ENCODE measurements around the gene GPC6.

The GPC6 gene

DNA sequence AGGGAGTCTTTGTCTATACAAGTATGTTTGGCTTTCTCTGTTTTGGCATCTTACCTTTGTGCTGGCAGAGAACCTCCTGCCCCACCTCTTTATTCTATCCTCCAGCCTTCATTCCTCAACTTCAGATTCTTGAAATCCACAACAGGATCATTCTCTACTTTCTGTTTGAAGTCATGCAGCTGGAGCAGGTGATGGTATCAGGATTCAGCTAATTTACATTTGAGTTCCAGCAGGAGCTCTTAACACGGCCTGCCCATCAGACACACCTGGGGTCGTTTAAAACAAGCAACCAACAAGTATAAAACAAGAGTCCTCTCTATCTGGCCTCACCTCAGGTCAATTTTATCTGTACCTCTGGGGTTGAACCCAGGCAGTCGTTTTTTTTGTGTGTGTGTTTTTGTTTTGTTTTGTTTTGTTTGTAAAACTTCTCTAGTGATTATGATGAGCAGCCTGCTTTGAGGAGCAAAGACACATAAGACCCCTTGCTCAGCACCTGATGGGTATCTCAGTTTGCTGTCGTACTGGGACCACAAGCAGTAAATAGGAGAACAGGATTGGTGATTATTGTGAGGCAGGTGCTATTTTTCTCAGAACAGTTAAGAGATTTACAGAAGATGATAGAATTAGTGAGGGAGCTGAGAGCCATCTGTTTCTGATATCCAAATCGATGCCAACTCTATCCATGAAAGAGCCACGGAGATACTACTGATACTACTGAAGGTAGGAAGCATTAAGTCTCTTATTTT, 78.4 kb downstream of the GPC6 start:
- no peaks in the 10 kb centered on the region for H3K36me3 ChIP-seq (ENCODE audit: control insufficient read depth in 1 of 2, insufficient read depth in 2 of 2, low read depth in 1 of 2, low read length in 2 of 2)
- H2BK12ac ChIP-seq (ENCODE audit: low read length in 2 of 2), result no peak overlapping the region
- no peak overlapping the region for H3K4me3 ChIP-seq (ENCODE audit: insufficient read depth in 1 of 2, low read depth in 1 of 2, low read length in 2 of 2)
- H4K8ac ChIP-seq (ENCODE audit: low read length), result no peak overlapping the region
- no peak overlapping the region for H2BK15ac ChIP-seq (ENCODE audit: low read depth, poor library complexity, severe bottlenecking)
- H2AFZ ChIP-seq (ENCODE audit: low read depth, low read length), result no peak overlapping the region
- no peak overlapping the region for H3K14ac ChIP-seq (ENCODE audit: low read length in 2 of 2)
- H3K4ac ChIP-seq (ENCODE audit: low read depth in 1 of 2, low read length in 2 of 2), result no peak overlapping the region
- H3K4me2 ChIP-seq (ENCODE audit: low read length, poor library complexity, severe bottlenecking), result no peak overlapping the region
- H3K23ac ChIP-seq (ENCODE audit: low read length in 2 of 2), result no peak overlapping the region
- peaks cover 5% of the 10 kb centered on the region for H3K79me1 ChIP-seq (replicated peaks; ENCODE audit: low read length, poor library complexity, severe bottlenecking)
- H2BK120ac ChIP-seq (ENCODE audit: low read depth, low read length), result no peak overlapping the region
- no peaks in the 10 kb centered on the region for H3K4me1 ChIP-seq (ENCODE audit: control insufficient read depth, insufficient read depth, low read depth, low read length)
- no peak overlapping the region for H2BK5ac ChIP-seq (ENCODE audit: low read depth, low read length, poor library complexity, severe bottlenecking)
- no peak overlapping the region for H3K9ac ChIP-seq (ENCODE audit: low read length)
- WGBS, result 70% methylated on average over 3 of the region's 6 CpGs
- H2AK5ac ChIP-seq (ENCODE audit: low read length, severe bottlenecking), result no peak overlapping the region
- no peaks in the 10 kb centered on the region for H3K27me3 ChIP-seq (ENCODE audit: control insufficient read depth in 1 of 2, insufficient read depth in 1 of 2, low read length in 2 of 2)
- DNase-seq, result no peak
- no peak overlapping the region for H3K18ac ChIP-seq (ENCODE audit: low read depth in 1 of 2, low read length in 2 of 2)
- H4K91ac ChIP-seq (ENCODE audit: low read length), result no peak overlapping the region
- no peak overlapping the region for H3K27ac ChIP-seq (ENCODE audit: low read length, poor library complexity, severe bottlenecking)
- H3K9me3 ChIP-seq (ENCODE audit: control insufficient read depth, low read length), result no peaks in the 10 kb centered on the region

DNA sequence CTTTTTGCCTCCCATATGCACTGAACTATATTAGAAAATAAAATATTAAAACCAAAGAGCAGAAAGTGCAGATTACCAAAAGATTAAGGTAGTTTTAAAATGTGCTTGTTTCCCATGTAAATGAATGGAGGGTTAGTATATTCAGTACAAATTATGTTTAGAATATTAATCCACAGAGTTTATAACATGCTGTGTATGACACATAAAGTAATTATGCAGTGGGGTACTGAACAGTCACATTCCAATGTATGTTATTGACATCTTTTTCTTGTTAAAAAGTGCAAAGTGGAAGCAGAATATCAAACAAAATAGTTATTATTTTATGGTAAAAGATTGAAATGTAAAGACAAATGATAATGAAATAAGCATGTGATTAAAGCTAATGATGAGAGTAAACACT, 79.3 kb downstream of the GPC6 start:
- Histone ChIP-seq H3K14ac (ENCODE audit: low read length in 2 of 2) (no peak overlapping the region), H3K4me3 (ENCODE audit: insufficient read depth in 1 of 2, low read depth in 1 of 2, low read length in 2 of 2) (no peak overlapping the region)

DNA sequence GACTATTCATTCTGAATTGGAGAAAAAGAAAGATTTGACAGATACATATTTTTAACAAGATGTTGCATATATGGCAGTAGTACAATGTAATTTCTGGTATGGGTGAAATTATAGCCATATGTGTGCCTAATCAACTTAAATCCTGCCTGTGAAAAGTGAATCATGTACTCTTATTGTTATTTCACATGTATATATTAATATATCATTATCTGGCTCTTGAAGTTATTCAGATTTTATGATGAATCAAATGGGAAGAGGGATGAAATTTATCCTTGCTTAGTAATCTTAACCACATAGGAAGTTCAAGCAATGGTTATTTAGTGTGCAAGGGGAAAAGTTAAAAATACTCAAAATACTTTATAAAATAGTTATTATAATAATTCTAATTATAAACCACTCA, 80.5 kb downstream of the GPC6 start:
- no peak overlapping the region for H2BK5ac ChIP-seq (ENCODE audit: low read depth, low read length, poor library complexity, severe bottlenecking)
- H2BK12ac ChIP-seq (ENCODE audit: low read length in 2 of 2), result no peak overlapping the region
- no peak overlapping the region for H2AK5ac ChIP-seq (ENCODE audit: low read length, severe bottlenecking)
- no peak overlapping the region for H3K18ac ChIP-seq (ENCODE audit: low read depth in 1 of 2, low read length in 2 of 2)
- no peak overlapping the region for H3K4me2 ChIP-seq (ENCODE audit: low read length, poor library complexity, severe bottlenecking)
- no peak overlapping the region for H4K8ac ChIP-seq (ENCODE audit: low read length)
- peaks cover 7% of the 10 kb centered on the region for H3K79me1 ChIP-seq (replicated peaks; ENCODE audit: low read length, poor library complexity, severe bottlenecking)
- no peak overlapping the region for H3K4ac ChIP-seq (ENCODE audit: low read depth in 1 of 2, low read length in 2 of 2)
- no peak overlapping the region for H3K14ac ChIP-seq (ENCODE audit: low read length in 2 of 2)
- H3K9ac ChIP-seq (ENCODE audit: low read length), result no peak overlapping the region
- no peak overlapping the region for H2BK120ac ChIP-seq (ENCODE audit: low read depth, low read length)
- no peak overlapping the region for H4K91ac ChIP-seq (ENCODE audit: low read length)
- no peaks in the 10 kb centered on the region for H3K36me3 ChIP-seq (ENCODE audit: control insufficient read depth in 1 of 2, insufficient read depth in 2 of 2, low read depth in 1 of 2, low read length in 2 of 2)
- no peak overlapping the region for H3K23ac ChIP-seq (ENCODE audit: low read length in 2 of 2)
- no peaks in the 10 kb centered on the region for H3K9me3 ChIP-seq (ENCODE audit: control insufficient read depth, low read length)
- no peak overlapping the region for H2AFZ ChIP-seq (ENCODE audit: low read depth, low read length)
- H3K4me3 ChIP-seq (ENCODE audit: insufficient read depth in 1 of 2, low read depth in 1 of 2, low read length in 2 of 2), result no peak overlapping the region
- no peaks in the 10 kb centered on the region for H3K27me3 ChIP-seq (ENCODE audit: control insufficient read depth in 1 of 2, insufficient read depth in 1 of 2, low read length in 2 of 2)
- H3K4me1 ChIP-seq (ENCODE audit: control insufficient read depth, insufficient read depth, low read depth, low read length), result no peaks in the 10 kb centered on the region
- H3K27ac ChIP-seq (ENCODE audit: low read length, poor library complexity, severe bottlenecking), result no peak overlapping the region
- no peak for DNase-seq
- H2BK15ac ChIP-seq (ENCODE audit: low read depth, poor library complexity, severe bottlenecking), result no peak overlapping the region

More for the DNA sequence above, 79.3 kb downstream of the GPC6 start:
- H2BK15ac ChIP-seq (ENCODE audit: low read depth, poor library complexity, severe bottlenecking), result no peak overlapping the region
- H3K27me3 ChIP-seq (ENCODE audit: control insufficient read depth in 1 of 2, insufficient read depth in 1 of 2, low read length in 2 of 2), result no peaks in the 10 kb centered on the region
- H4K91ac ChIP-seq (ENCODE audit: low read length), result no peak overlapping the region
- H3K4ac ChIP-seq (ENCODE audit: low read depth in 1 of 2, low read length in 2 of 2), result no peak overlapping the region
- H3K9ac ChIP-seq (ENCODE audit: low read length), result peak overlapping the region; percentile 39
- H3K18ac ChIP-seq (ENCODE audit: low read depth in 1 of 2, low read length in 2 of 2), result no peak overlapping the region
- H3K27ac ChIP-seq (ENCODE audit: low read length, poor library complexity, severe bottlenecking), result no peak overlapping the region
- no peak overlapping the region for H2BK5ac ChIP-seq (ENCODE audit: low read depth, low read length, poor library complexity, severe bottlenecking)
- H3K23ac ChIP-seq (ENCODE audit: low read length in 2 of 2), result no peak overlapping the region
- H2BK12ac ChIP-seq (ENCODE audit: low read length in 2 of 2), result no peak overlapping the region
- H3K4me2 ChIP-seq (ENCODE audit: low read length, poor library complexity, severe bottlenecking), result no peak overlapping the region
- no peaks in the 10 kb centered on the region for H3K4me1 ChIP-seq (ENCODE audit: control insufficient read depth, insufficient read depth, low read depth, low read length)
- H2AK5ac ChIP-seq (ENCODE audit: low read length, severe bottlenecking), result no peak overlapping the region
- no peaks in the 10 kb centered on the region for H3K9me3 ChIP-seq (ENCODE audit: control insufficient read depth, low read length)
- H3K36me3 ChIP-seq (ENCODE audit: control insufficient read depth in 1 of 2, insufficient read depth in 2 of 2, low read depth in 1 of 2, low read length in 2 of 2), result no peaks in the 10 kb centered on the region
- DNase-seq, result no peak
- H2AFZ ChIP-seq (ENCODE audit: low read depth, low read length), result no peak overlapping the region
- no peak overlapping the region for H4K8ac ChIP-seq (ENCODE audit: low read length)
- H3K79me1 ChIP-seq (replicated peaks; ENCODE audit: low read length, poor library complexity, severe bottlenecking), result peaks cover 8% of the 10 kb centered on the region
- H2BK120ac ChIP-seq (ENCODE audit: low read depth, low read length), result no peak overlapping the region

DNA sequence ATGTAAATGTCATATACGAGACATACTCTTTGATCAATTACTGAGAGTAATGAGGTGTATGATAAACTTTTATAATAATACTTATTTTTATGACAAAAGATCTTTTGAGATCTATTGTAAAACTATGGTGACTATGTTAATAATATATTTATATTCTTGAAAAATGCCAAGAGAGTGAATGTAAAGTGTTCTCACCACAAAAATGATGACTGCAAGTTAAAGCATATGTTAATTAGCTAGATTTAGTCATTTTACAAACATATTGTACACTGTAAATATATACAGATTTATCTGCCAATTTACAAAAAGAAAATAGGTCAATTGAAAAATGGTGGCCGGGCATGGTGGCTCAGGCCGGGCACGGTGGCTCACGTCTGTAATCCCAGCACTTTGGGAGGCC, 81.0 kb downstream of the GPC6 start:
- H2BK12ac ChIP-seq (ENCODE audit: low read length in 2 of 2), result no peak overlapping the region
- no peak overlapping the region for H3K4ac ChIP-seq (ENCODE audit: low read depth in 1 of 2, low read length in 2 of 2)
- H3K27me3 ChIP-seq (ENCODE audit: control insufficient read depth in 1 of 2, insufficient read depth in 1 of 2, low read length in 2 of 2), result no peaks in the 10 kb centered on the region
- no peak overlapping the region for H3K23ac ChIP-seq (ENCODE audit: low read length in 2 of 2)
- no peak overlapping the region for H2AFZ ChIP-seq (ENCODE audit: low read depth, low read length)
- H2BK15ac ChIP-seq (ENCODE audit: low read depth, poor library complexity, severe bottlenecking), result no peak overlapping the region
- no peak overlapping the region for H4K8ac ChIP-seq (ENCODE audit: low read length)
- H2BK120ac ChIP-seq (ENCODE audit: low read depth, low read length), result no peak overlapping the region
- no peak overlapping the region for H2BK5ac ChIP-seq (ENCODE audit: low read depth, low read length, poor library complexity, severe bottlenecking)
- no peak overlapping the region for H3K4me2 ChIP-seq (ENCODE audit: low read length, poor library complexity, severe bottlenecking)
- H3K36me3 ChIP-seq (ENCODE audit: control insufficient read depth in 1 of 2, insufficient read depth in 2 of 2, low read depth in 1 of 2, low read length in 2 of 2), result no peaks in the 10 kb centered on the region
- no peak overlapping the region for H3K18ac ChIP-seq (ENCODE audit: low read depth in 1 of 2, low read length in 2 of 2)
- peaks cover 6% of the 10 kb centered on the region for H3K79me1 ChIP-seq (replicated peaks; ENCODE audit: low read length, poor library complexity, severe bottlenecking)
- no peak overlapping the region for H3K27ac ChIP-seq (ENCODE audit: low read length, poor library complexity, severe bottlenecking)
- no peaks in the 10 kb centered on the region for H3K4me1 ChIP-seq (ENCODE audit: control insufficient read depth, insufficient read depth, low read depth, low read length)
- 100% methylated on average over 4 of the region's 5 CpGs for WGBS
- H2AK5ac ChIP-seq (ENCODE audit: low read length, severe bottlenecking), result no peak overlapping the region
- H3K14ac ChIP-seq (ENCODE audit: low read length in 2 of 2), result no peak overlapping the region
- DNase-seq, result no peak
- H3K9ac ChIP-seq (ENCODE audit: low read length), result no peak overlapping the region
- H4K91ac ChIP-seq (ENCODE audit: low read length), result no peak overlapping the region
- no peak overlapping the region for H3K4me3 ChIP-seq (ENCODE audit: insufficient read depth in 1 of 2, low read depth in 1 of 2, low read length in 2 of 2)
- H3K9me3 ChIP-seq (ENCODE audit: control insufficient read depth, low read length), result no peaks in the 10 kb centered on the region

Measured in mesenchymal stem cell (in vitro differentiated cells and primary cell).